ENCODE results near the gene ZNF83.
"Not testable (repeated sequence)": the region's sequence is repeated elsewhere in the genome, so short reads cannot be mapped to it uniquely, and the experiment has no call there.

ZNF83 gene

GRCh38 chr19:52640916-52641315 is 2.8 kb upstream of the ZNF83 start:
- DNase-seq (ENCODE audit: low read depth in 1 of 2, low spot score in 1 of 2), result no peak

- DNase-seq (ENCODE audit: low read depth in 1 of 2, low spot score in 1 of 2), result no peak
Observed at GRCh38 chr19:52639996-52640395, 1.8 kb upstream of the ZNF83 start.

- no peak for DNase-seq (ENCODE audit: low read depth in 1 of 2, low spot score in 1 of 2)
Observed at GRCh38 chr19:52638601-52639000, 446 bp upstream of the ZNF83 start.

- DNase-seq (ENCODE audit: low read depth in 1 of 2, low spot score in 1 of 2), result no peak
Observed at GRCh38 chr19:52635786-52636570, 2.2 kb downstream of the ZNF83 start.

GRCh38 chr19:52627441-52627840 is 10.7 kb downstream of the ZNF83 start:
- not testable (repeated sequence) for DNase-seq (ENCODE audit: low read depth in 1 of 2, low spot score in 1 of 2)

GRCh38 chr19:52626915-52627314 is 11.2 kb downstream of the ZNF83 start:
- no peak for DNase-seq (ENCODE audit: low read depth in 1 of 2, low spot score in 1 of 2)

- no peak for DNase-seq (ENCODE audit: low read depth in 1 of 2, low spot score in 1 of 2)
Observed at GRCh38 chr19:52622261-52622660, 15.9 kb downstream of the ZNF83 start.

GRCh38 chr19:52621376-52621775 is 16.8 kb downstream of the ZNF83 start:
- no peak for DNase-seq (ENCODE audit: low read depth in 1 of 2, low spot score in 1 of 2)

GRCh38 chr19:52613299-52613906 is 24.8 kb downstream of the ZNF83 start:
- no peak for DNase-seq (ENCODE audit: low read depth in 1 of 2, low spot score in 1 of 2)

GRCh38 chr19:52603558-52604207 is 34.5 kb downstream of the ZNF83 start:
- DNase-seq (ENCODE audit: low read depth in 1 of 2, low spot score in 1 of 2), result no peak

- DNase-seq (ENCODE audit: low read depth in 1 of 2, low spot score in 1 of 2), result no peak
Observed at GRCh38 chr19:52602941-52603340, 35.2 kb downstream of the ZNF83 start.

- not testable (repeated sequence) for DNase-seq (ENCODE audit: low read depth in 1 of 2, low spot score in 1 of 2)
Observed at GRCh38 chr19:52601974-52602366, 36.2 kb downstream of the ZNF83 start.

GRCh38 chr19:52601025-52601973 is 36.9 kb downstream of the ZNF83 start:
- DNase-seq (ENCODE audit: low read depth in 1 of 2, low spot score in 1 of 2), result peak; percentile 87 to 92

- DNase-seq (ENCODE audit: low read depth in 1 of 2, low spot score in 1 of 2), result no peak
Observed at GRCh38 chr19:52600639-52601024, 37.5 kb downstream of the ZNF83 start.

GRCh38 chr19:52599241-52599640 is 38.9 kb downstream of the ZNF83 start:
- no peak for DNase-seq (ENCODE audit: low read depth in 1 of 2, low spot score in 1 of 2)

GRCh38 chr19:52593441-52593840 is 44.7 kb downstream of the ZNF83 start:
- not testable (repeated sequence) for DNase-seq (ENCODE audit: low read depth in 1 of 2, low spot score in 1 of 2)

- no peak for DNase-seq (ENCODE audit: low read depth in 1 of 2, low spot score in 1 of 2)
Observed at GRCh38 chr19:52592301-52592700, 45.9 kb downstream of the ZNF83 start.

GRCh38 chr19:52590728-52591127 is 47.4 kb downstream of the ZNF83 start:
- no peak for DNase-seq (ENCODE audit: low read depth in 1 of 2, low spot score in 1 of 2)

GRCh38 chr19:52585604-52586003 is 52.6 kb downstream of the ZNF83 start:
- DNase-seq (ENCODE audit: low read depth in 1 of 2, low spot score in 1 of 2), result no peak

GRCh38 chr19:52584736-52585440 is 53.3 kb downstream of the ZNF83 start:
- DNase-seq (ENCODE audit: low read depth in 1 of 2, low spot score in 1 of 2), result no peak

All from activated T-helper 1 cell treated with anti-CD3 and anti-CD28 coated beads, Interleukin-2, amount 50 U/mL, for 16 hours (primary cell).